Spleen (tissue), 7 donors: ENCODE results near the gene GLDN.

ENCODE experiments used
- CTCF ChIP-seq, 11 experiments: fragments of 200-600 bp in 7 of 11; fragments of 450-650 bp in 4 of 11; sonication (generic) in 4 of 11; IDR thresholded peaks in 8 of 11; conservative IDR thresholded peaks in 3 of 11; 1 replicate in 7 of 11; 2 replicates in 4 of 11; pipeline versions ENCODE4 v1.4.0 to v1.8.0; 2016 to 2021; ENCODE audit warnings: antibody characterized with exemption in 11 of 11, inconsistent platforms in 4 of 11, mild to moderate bottlenecking in 1 of 11
- POLR2A ChIP-seq, 3 donors: fragments of 450-650 bp; IDR thresholded peaks; one replicate each; pipeline ENCODE4 v1.5.1; 2017; ENCODE audit warnings: antibody characterized with exemption in 3 of 3, mild to moderate bottlenecking in 1 of 3
- POLR2AphosphoS5 ChIP-seq, 3 donors: sonication (generic); formaldehyde crosslinking; IDR thresholded peaks; one replicate each; pipeline ENCODE4 v1.5.1; 2017; ENCODE audit warnings: antibody characterized with exemption in 3 of 3
- donor health status: DM: no; HTN: no; CAD: no; lungs with moderate emphysema.
- donor health status: DM: no; HTN: no; CAD: no.
- donor health status: DM: no; HTN: no; CAD: no.

- TF ChIP-seq CTCF (IDR thresholded peaks at IDR 0.05 in 8 of 11, conservative IDR thresholded peaks at IDR 0.05 in 3 of 11) (no peak), POLR2AphosphoS5 (IDR thresholded peaks at IDR 0.05) (no peak), POLR2A (IDR thresholded peaks at IDR 0.05) (no peak)
Observed at GRCh38 chr15:51331141-51331540, 10.3 kb upstream of the GLDN start.
